HepG2 (cell line): Measurements from ENCODE around the gene WEE1. TPM values are rescaled to one million over a fixed set of nuclear protein-coding genes. Genes with fewer than 3 reads are reported as not detected.

Experiments
- DRAP1 ChIP-seq: IDR thresholded peaks from 2 replicates; pipeline ENCODE4 v1.6.1; 2016; ENCODE audit warnings: missing genetic modification reagents, missing compliant biosample characterization
- GATAD2A ChIP-seq: IDR thresholded peaks from 2 replicates; pipeline ENCODE4 v1.6.1; 2016
- HBP1 ChIP-seq: IDR thresholded peaks from 2 replicates; pipeline ENCODE4 v1.6.1; 2016; ENCODE audit warnings: low read depth, control low read depth
- NFATC3 ChIP-seq: sonication (generic); formaldehyde crosslinking; IDR thresholded peaks from 2 replicates; pipeline ENCODE4 v1.5.1; 2020; ENCODE audit warnings: mild to moderate bottlenecking, missing genetic modification reagents
- PHF21A ChIP-seq: sonication (generic); formaldehyde crosslinking; IDR thresholded peaks from 2 replicates; pipeline ENCODE4 v1.5.0; 2020; ENCODE audit warnings: mild to moderate bottlenecking, missing genetic modification reagents
- POLR2A ChIP-seq, 2 experiments: IDR thresholded peaks; 2 replicates each; pipeline ENCODE4 v1.6.1; 2011; ENCODE audit warnings: low read depth in 2 of 2, low read length in 2 of 2, mild to moderate bottlenecking in 1 of 2, moderate library complexity in 1 of 2; ENCODE audit not compliant: insufficient read depth in 1 of 2
- RFXANK ChIP-seq: IDR thresholded peaks from 2 replicates; pipeline ENCODE4 v1.6.1; 2016
- SOX13 ChIP-seq, 3 experiments: fragments of 450-650 bp in 1 of 3; sonication (generic) in 1 of 3; formaldehyde crosslinking in 1 of 3; IDR thresholded peaks in 2 of 3; conservative IDR thresholded peaks in 1 of 3; 2 replicates each; pipeline versions ENCODE4 v1.5.0 to v1.6.1; 2016 to 2020; ENCODE audit warnings: antibody characterized with exemption in 1 of 3, mild to moderate bottlenecking in 1 of 3, missing compliant biosample characterization in 1 of 3, missing genetic modification reagents in 1 of 3, moderate library complexity in 1 of 3
- TARDBP ChIP-seq: sonication (generic); formaldehyde crosslinking; IDR thresholded peaks from 2 replicates; pipeline ENCODE4 v1.8.0; 2022; ENCODE audit warnings: mild to moderate bottlenecking, missing genetic modification reagents
- THAP7 ChIP-seq: sonication (generic); formaldehyde crosslinking; IDR thresholded peaks from 2 replicates; pipeline ENCODE4 v1.8.1; 2023; ENCODE audit warnings: mild to moderate bottlenecking, missing genetic modification reagents
- ZFX ChIP-seq: sonication (generic); formaldehyde crosslinking; IDR thresholded peaks from 2 replicates; pipeline ENCODE4 v1.4.0; 2020; ENCODE audit warnings: mild to moderate bottlenecking, low read depth, missing genetic modification reagents, moderate library complexity
- ZFY ChIP-seq: sonication (generic); formaldehyde crosslinking; IDR thresholded peaks from 2 replicates; pipeline ENCODE4 v1.4.0; 2020; ENCODE audit warnings: missing genetic modification reagents
- ZGPAT ChIP-seq: IDR thresholded peaks from 2 replicates; pipeline ENCODE4 v1.6.1; 2016; ENCODE audit warnings: mild to moderate bottlenecking
- ZNF263 ChIP-seq: sonication (generic); formaldehyde crosslinking; IDR thresholded peaks from 2 replicates; pipeline ENCODE4 v1.4.0; 2020; ENCODE audit warnings: missing genetic modification reagents
- ZNF282 ChIP-seq: fragments of 450-650 bp; IDR thresholded peaks from 2 replicates; pipeline ENCODE4 v1.6.1; 2018; ENCODE audit not compliant: partially characterized antibody
- polyA plus RNA-seq, 8 experiments: library from polyadenylated mRNA; depleted of rRNA in 3 of 8; stranded (reverse) in 7 of 8; unstranded in 1 of 8; fragments of >200 nt; fragmentation: Illumina TruSeq in 4 of 8; extraction: Trizol in 4 of 8; gene quantifications; 2 replicates each; pipeline versions ENCODE4 v1.2.1 to v1.2.3, GENCODE V29; 2011 to 2016; ENCODE audit warnings: low read depth in 4 of 8, missing spikeins in 1 of 8, mixed read lengths in 1 of 8; ENCODE audit not compliant: insufficient read depth in 1 of 8
- total RNA-seq, 5 experiments: library from RNA; depleted of rRNA; stranded (reverse); fragments of >200 nt; fragmentation: Illumina TruSeq; extraction: Trizol; gene quantifications; 2 replicates each; pipeline ENCODE4 v1.2.3, GENCODE V29; 2016; ENCODE audit warnings: low read depth in 1 of 5
- TF ChIP-seq, protein P1 (sequence below): IDR thresholded peaks from 2 replicates; pipeline ENCODE4 v1.6.1; 2016
- TF ChIP-seq, protein P2 (sequence below): sonication (generic); formaldehyde crosslinking; IDR thresholded peaks from 2 replicates; pipeline ENCODE4 v1.4.0; 2020; ENCODE audit warnings: missing genetic modification reagents
- TF ChIP-seq, protein P3 (sequence below): sonication (generic); formaldehyde crosslinking; IDR thresholded peaks from 2 replicates; pipeline ENCODE4 v1.4.0; 2020; ENCODE audit warnings: mild to moderate bottlenecking, missing genetic modification reagents

The WEE1 gene
- total and polyA plus RNA-seq, 2 of the 13 experiments (the other 11 are each of a cell fraction or from before 2014, with no cell fraction given), result 31.4 to 63.7 TPM

- TF ChIP-seq ZNF282 (no peak), ZNF263 (CRISPR knock-in tag) (peak; percentile 44; the same call in 1 of the 2 replicates), SOX13 (IDR thresholded peaks at IDR 0.05) (no peak), SOX13 (CRISPR knock-in tag; conservative IDR thresholded peaks at IDR 0.05 in 1 of 2, IDR thresholded peaks at IDR 0.05 in 1 of 2) (0 out of 4 replicates have a peak, but pooled peaks of 1 of the 2 experiments have one; percentile 17), TARDBP (CRISPR knock-in tag) (0 out of 2 replicates have a peak, but pooled peaks have one; percentile 12), GATAD2A (CRISPR knock-in tag) (peak; percentile 49), NFATC3 (no peak), ZGPAT (CRISPR knock-in tag) (0 out of 2 replicates have a peak, but pooled peaks have one; percentile 23), PHF21A (CRISPR knock-in tag) (peak; percentile 50; the same call in 1 of the 2 replicates), HBP1 (peak; percentile 50; the same call in 1 of the 2 replicates), THAP7 (CRISPR knock-in tag) (0 out of 2 replicates have a peak, but pooled peaks have one; percentile 9), RFXANK (CRISPR knock-in tag) (0 out of 2 replicates have a peak, but pooled peaks have one; percentile 19), ZFX (peak; percentile 36; the same call in 1 of the 2 replicates), POLR2A (IDR thresholded peaks at IDR 0.05; ENCODE audit: insufficient read depth in 1 of 2, low read depth in 2 of 2, low read length in 2 of 2) (peak; percentile 50 to 72; a peak in 3 of 4 replicates), ZFY (CRISPR knock-in tag) (peak; percentile 15), DRAP1 (peak; percentile 70; the same call in 1 of the 2 replicates)
- TF ChIP-seq, protein P1, sequence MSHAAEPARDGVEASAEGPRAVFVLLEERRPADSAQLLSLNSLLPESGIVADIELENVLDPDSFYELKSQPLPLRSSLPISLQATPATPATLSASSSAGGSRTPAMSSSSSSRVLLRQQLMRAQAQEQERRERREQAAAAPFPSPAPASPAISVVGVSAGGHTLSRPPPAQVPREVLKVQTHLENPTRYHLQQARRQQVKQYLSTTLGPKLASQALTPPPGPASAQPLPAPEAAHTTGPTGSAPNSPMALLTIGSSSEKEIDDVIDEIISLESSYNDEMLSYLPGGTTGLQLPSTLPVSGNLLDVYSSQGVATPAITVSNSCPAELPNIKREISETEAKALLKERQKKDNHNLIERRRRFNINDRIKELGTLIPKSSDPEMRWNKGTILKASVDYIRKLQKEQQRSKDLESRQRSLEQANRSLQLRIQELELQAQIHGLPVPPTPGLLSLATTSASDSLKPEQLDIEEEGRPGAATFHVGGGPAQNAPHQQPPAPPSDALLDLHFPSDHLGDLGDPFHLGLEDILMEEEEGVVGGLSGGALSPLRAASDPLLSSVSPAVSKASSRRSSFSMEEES, result 0 out of 2 replicates have a peak, but pooled peaks have one; percentile 39
- TF ChIP-seq, protein P2, sequence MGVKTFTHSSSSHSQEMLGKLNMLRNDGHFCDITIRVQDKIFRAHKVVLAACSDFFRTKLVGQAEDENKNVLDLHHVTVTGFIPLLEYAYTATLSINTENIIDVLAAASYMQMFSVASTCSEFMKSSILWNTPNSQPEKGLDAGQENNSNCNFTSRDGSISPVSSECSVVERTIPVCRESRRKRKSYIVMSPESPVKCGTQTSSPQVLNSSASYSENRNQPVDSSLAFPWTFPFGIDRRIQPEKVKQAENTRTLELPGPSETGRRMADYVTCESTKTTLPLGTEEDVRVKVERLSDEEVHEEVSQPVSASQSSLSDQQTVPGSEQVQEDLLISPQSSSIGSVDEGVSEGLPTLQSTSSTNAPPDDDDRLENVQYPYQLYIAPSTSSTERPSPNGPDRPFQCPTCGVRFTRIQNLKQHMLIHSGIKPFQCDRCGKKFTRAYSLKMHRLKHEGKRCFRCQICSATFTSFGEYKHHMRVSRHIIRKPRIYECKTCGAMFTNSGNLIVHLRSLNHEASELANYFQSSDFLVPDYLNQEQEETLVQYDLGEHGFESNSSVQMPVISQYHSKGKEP, result no peak
- TF ChIP-seq, protein P3, sequence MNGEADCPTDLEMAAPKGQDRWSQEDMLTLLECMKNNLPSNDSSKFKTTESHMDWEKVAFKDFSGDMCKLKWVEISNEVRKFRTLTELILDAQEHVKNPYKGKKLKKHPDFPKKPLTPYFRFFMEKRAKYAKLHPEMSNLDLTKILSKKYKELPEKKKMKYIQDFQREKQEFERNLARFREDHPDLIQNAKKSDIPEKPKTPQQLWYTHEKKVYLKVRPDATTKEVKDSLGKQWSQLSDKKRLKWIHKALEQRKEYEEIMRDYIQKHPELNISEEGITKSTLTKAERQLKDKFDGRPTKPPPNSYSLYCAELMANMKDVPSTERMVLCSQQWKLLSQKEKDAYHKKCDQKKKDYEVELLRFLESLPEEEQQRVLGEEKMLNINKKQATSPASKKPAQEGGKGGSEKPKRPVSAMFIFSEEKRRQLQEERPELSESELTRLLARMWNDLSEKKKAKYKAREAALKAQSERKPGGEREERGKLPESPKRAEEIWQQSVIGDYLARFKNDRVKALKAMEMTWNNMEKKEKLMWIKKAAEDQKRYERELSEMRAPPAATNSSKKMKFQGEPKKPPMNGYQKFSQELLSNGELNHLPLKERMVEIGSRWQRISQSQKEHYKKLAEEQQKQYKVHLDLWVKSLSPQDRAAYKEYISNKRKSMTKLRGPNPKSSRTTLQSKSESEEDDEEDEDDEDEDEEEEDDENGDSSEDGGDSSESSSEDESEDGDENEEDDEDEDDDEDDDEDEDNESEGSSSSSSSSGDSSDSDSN (CRISPR knock-in tag), result 0 out of 2 replicates have a peak, but pooled peaks have one; percentile 6
Measured at GRCh38 chr11:9575260-9576240, 2.1 kb downstream of the WEE1 start (continued).
